ACC112 (cell line): Measurements from ENCODE around the gene PCDHGB2.
"Not testable (repeated sequence)": the region's sequence is repeated elsewhere in the genome, so short reads cannot be mapped to it uniquely, and the experiment has no call there.

Experiments used
- H2AFZ ChIP-seq: fragments of 200-600 bp; sonication (generic); one replicate; pipeline ENCODE4 v1.6.0; 2017; ENCODE audit warnings: antibody characterized with exemption, low read length; ENCODE audit not compliant: unreplicated experiment
- H3K27ac ChIP-seq: fragments of 200-600 bp; sonication (generic); 2 replicates; pipeline ENCODE4 v1.5.1; 2014; ENCODE audit warnings: low read depth, mild to moderate bottlenecking, antibody characterized with exemption, low read length, moderate library complexity
- H3K27me3 ChIP-seq: fragments of 200-600 bp; sonication (generic); 2 replicates; pipeline ENCODE4 v1.6.1; 2014; ENCODE audit warnings: mild to moderate bottlenecking, antibody characterized with exemption, low read length, moderate library complexity, mixed read lengths; ENCODE audit not compliant: insufficient read depth
- H3K36me3 ChIP-seq: fragments of 200-600 bp; sonication (generic); 2 replicates; pipeline ENCODE4 v1.6.1; 2016; ENCODE audit warnings: mild to moderate bottlenecking, antibody characterized with exemption, low read length, moderate library complexity, mixed read lengths; ENCODE audit not compliant: insufficient read depth
- H3K4me1 ChIP-seq: fragments of 200-600 bp; sonication (generic); one replicate; pipeline ENCODE4 v1.6.1; 2016; ENCODE audit warnings: low read length, mixed read lengths; ENCODE audit not compliant: insufficient read depth, unreplicated experiment, control insufficient read depth
- H3K4me3 ChIP-seq: fragments of 200-600 bp; sonication (generic); 2 replicates; pipeline ENCODE4 v1.5.1; 2014; ENCODE audit warnings: mild to moderate bottlenecking, low read depth, low read length
- H3K79me2 ChIP-seq: fragments of 200-600 bp; sonication (generic); one replicate; pipeline ENCODE4 v1.6.0; 2016; ENCODE audit warnings: low read length; ENCODE audit not compliant: control insufficient read depth, unreplicated experiment, insufficient read depth

Gene PCDHGB2

GRCh38 chr5:141407790-141408505 lies 48.2 kb downstream of the PCDHGB2 start, which contains the start of gene PCDHGB6:
Gene PCDHGB6 (plus strand): TSS chr5:141408021. CDS start chr5:141408203, 182 bp downstream.
- H2AFZ ChIP-seq, H3K4me1 ChIP-seq, H3K4me3 ChIP-seq, H3K27ac ChIP-seq, H3K36me3 ChIP-seq, H3K79me2 ChIP-seq: not testable (repeated sequence)
- H3K27me3 ChIP-seq, result peaks cover 65% of the 10 kb centered on the region

GRCh38 chr5:141409598-141410306 lies 50.0 kb downstream of the PCDHGB2 start:
- no peak overlapping the region for H3K4me3 ChIP-seq
- H3K27ac ChIP-seq, result no peak overlapping the region
- no peak overlapping the region for H2AFZ ChIP-seq
- H3K36me3 ChIP-seq, result no peaks in the 10 kb centered on the region
- H3K79me2 ChIP-seq, result no peaks in the 10 kb centered on the region
- H3K4me1 ChIP-seq, result no peaks in the 10 kb centered on the region
- H3K27me3 ChIP-seq, result peaks cover 62% of the 10 kb centered on the region

- H3K27ac ChIP-seq, result no peak overlapping the region
- no peaks in the 10 kb centered on the region for H3K36me3 ChIP-seq
- no peak overlapping the region for H2AFZ ChIP-seq
- no peaks in the 10 kb centered on the region for H3K79me2 ChIP-seq
- no peak overlapping the region for H3K4me3 ChIP-seq
- H3K27me3 ChIP-seq, result peaks cover 53% of the 10 kb centered on the region
- H3K4me1 ChIP-seq, result no peaks in the 10 kb centered on the region
Measured at GRCh38 chr5:141411575-141411974, 51.8 kb downstream of the PCDHGB2 start.
